Type B pancreatic cell (in vitro differentiated cells): ENCODE data around the gene MAP4. TPM values are rescaled to one million over a fixed set of nuclear protein-coding genes. Genes with fewer than 3 reads are reported as not detected.

Experiments used
- DNase-seq: peaks from one replicate; pipeline ENCODE4 v3.0.0; 2021; ENCODE audit warnings: mixed read lengths; ENCODE audit not compliant: unreplicated experiment; ENCODE audit errors: extremely low spot score
- H3K27ac Mint-ChIP-seq: 2 replicates; pipeline ENCODE4 v1.8.0; 2021; ENCODE audit warnings: mild to moderate bottlenecking, mixed read lengths
- H3K27me3 Mint-ChIP-seq: 2 replicates; pipeline ENCODE4 v1.8.0; 2021; ENCODE audit warnings: mixed read lengths
- H3K36me3 Mint-ChIP-seq: 2 replicates; pipeline ENCODE4 v1.8.0; 2021; ENCODE audit warnings: mixed read lengths
- H3K4me1 Mint-ChIP-seq: one replicate; pipeline ENCODE4 v1.8.0; 2021; ENCODE audit warnings: mixed read lengths; ENCODE audit not compliant: unreplicated experiment
- H3K4me3 Mint-ChIP-seq: 2 replicates; pipeline ENCODE4 v1.8.0; 2021; ENCODE audit warnings: mild to moderate bottlenecking, mixed read lengths
- H3K9me3 Mint-ChIP-seq: 2 replicates; pipeline ENCODE4 v1.8.0; 2021; ENCODE audit warnings: mixed read lengths
- total RNA-seq: library from RNA; stranded (reverse); gene quantifications from 2 replicates; pipeline ENCODE4 v1.2.1, GENCODE V29; 2021; ENCODE audit warnings: low replicate concordance
- TF ChIP-seq, protein P1 (sequence below): fragments of 200-600 bp; sonication (generic); conservative IDR thresholded peaks from 2 replicates; pipeline ENCODE4 v1.5.0; 2021; ENCODE audit warnings: antibody characterized with exemption, mild to moderate bottlenecking

Gene MAP4
- total RNA-seq, 1 donor from 2014 or later, result 120 TPM

DNA sequence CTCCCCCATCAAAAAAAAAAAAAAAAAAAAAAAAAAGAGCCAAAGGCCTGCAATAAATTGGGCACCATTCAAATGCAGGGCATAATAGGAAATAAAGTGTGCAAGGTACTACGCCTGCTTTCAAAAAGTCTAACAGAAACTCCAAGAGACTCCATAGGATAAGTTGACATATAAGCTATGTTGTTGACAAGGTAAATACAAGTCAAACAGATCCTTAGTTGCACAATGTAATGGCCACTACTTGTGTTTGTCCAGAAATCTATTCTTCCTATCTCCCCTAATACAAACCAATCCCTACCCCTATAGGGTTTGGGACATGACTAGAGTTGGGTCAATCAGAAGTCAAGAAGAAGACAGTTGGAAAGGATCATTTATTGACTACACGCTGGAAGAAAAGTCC lies 16.0 kb downstream of the MAP4 start:
- no peak for DNase-seq
- H3K27ac Mint-ChIP-seq, result no peak overlapping the region

DNA sequence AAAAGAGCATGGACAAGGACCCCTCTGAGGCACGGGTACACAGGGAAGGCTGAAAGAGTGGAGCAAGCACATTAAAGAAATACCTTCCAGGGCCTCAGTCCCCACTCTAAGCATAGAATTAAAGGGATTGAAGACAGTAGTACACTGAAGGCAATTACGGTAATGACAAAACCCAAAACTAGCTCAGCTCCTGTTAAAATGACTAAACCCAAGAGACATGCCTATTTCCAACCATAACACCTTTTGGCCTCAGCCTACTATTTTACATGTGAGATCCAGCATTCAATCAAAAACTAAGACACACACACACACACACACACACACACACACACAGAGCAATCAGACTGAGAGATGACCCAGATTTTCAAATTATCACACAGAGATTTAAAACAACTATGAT lies 19.8 kb downstream of the MAP4 start:
- Mint-ChIP-seq H3K36me3 (peaks cover 13% of the 10 kb centered on the region), H3K4me3 (no peak overlapping the region), H3K27ac (no peak overlapping the region), H3K4me1 (peaks cover 10% of the 10 kb centered on the region), H3K9me3 (no peaks in the 10 kb centered on the region), H3K27me3 (no peaks in the 10 kb centered on the region)
- no peak for DNase-seq
- TF ChIP-seq, protein P1, sequence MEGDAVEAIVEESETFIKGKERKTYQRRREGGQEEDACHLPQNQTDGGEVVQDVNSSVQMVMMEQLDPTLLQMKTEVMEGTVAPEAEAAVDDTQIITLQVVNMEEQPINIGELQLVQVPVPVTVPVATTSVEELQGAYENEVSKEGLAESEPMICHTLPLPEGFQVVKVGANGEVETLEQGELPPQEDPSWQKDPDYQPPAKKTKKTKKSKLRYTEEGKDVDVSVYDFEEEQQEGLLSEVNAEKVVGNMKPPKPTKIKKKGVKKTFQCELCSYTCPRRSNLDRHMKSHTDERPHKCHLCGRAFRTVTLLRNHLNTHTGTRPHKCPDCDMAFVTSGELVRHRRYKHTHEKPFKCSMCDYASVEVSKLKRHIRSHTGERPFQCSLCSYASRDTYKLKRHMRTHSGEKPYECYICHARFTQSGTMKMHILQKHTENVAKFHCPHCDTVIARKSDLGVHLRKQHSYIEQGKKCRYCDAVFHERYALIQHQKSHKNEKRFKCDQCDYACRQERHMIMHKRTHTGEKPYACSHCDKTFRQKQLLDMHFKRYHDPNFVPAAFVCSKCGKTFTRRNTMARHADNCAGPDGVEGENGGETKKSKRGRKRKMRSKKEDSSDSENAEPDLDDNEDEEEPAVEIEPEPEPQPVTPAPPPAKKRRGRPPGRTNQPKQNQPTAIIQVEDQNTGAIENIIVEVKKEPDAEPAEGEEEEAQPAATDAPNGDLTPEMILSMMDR, result no peak

More for the DNA sequence above, 16.0 kb downstream of the MAP4 start:
- no peaks in the 10 kb centered on the region for H3K27me3 Mint-ChIP-seq
- no peak overlapping the region for H3K4me3 Mint-ChIP-seq
- no peaks in the 10 kb centered on the region for H3K9me3 Mint-ChIP-seq
- TF ChIP-seq, protein P1, result no peak
- peaks cover 13% of the 10 kb centered on the region for H3K36me3 Mint-ChIP-seq
- peaks cover 10% of the 10 kb centered on the region for H3K4me1 Mint-ChIP-seq

DNA sequence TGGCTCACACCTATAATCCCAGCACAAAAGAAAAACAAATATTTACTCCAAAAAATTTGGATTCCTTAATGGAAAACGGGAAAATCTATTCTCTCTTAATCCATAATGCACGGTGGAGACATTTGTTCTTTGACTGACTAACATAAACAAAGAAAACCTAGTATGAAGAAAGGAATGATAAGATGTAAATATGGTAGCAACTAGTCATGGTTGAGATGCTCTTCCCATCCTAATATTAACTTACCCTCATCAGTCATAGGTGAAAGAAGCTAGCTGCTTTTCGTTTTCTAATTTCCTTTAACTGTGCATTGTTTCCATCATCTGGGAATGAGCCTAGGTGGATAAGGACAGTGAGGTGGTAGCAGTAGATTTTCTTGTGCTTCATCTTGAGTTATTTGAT lies 22.0 kb downstream of the MAP4 start:
- TF ChIP-seq, protein P1, result no peak
- Mint-ChIP-seq H3K4me3 (no peak overlapping the region), H3K27ac (no peak overlapping the region), H3K9me3 (no peaks in the 10 kb centered on the region), H3K36me3 (peaks cover 13% of the 10 kb centered on the region), H3K27me3 (no peaks in the 10 kb centered on the region), H3K4me1 (peaks cover 13% of the 10 kb centered on the region)
- DNase-seq, result no peak

DNA sequence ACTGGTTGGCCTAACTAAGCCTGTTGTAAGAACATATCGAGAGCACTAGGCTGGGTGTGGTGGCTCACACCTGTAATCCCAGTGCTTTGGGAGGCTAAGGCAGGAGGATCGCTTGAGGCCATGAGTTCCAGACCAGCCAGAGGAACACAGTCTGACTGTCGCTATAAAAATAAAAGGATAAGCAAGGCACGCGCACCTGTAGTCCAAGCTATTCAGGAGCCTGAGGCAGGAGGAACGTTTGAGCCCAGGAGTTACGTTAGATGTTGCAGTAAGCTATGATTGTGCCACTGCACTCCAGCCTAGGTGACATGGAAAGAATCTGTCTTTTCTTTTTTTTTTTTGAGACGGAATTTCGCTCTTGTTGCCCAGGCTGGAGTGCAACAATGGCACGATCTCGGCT lies 24.9 kb downstream of the MAP4 start:
- Mint-ChIP-seq H3K27me3 (no peaks in the 10 kb centered on the region), H3K27ac (no peak overlapping the region), H3K9me3 (no peaks in the 10 kb centered on the region), H3K36me3 (peaks cover 5% of the 10 kb centered on the region), H3K4me3 (no peak overlapping the region), H3K4me1 (peaks cover 6% of the 10 kb centered on the region)
- DNase-seq, result no peak
- TF ChIP-seq, protein P1, result no peak

DNA sequence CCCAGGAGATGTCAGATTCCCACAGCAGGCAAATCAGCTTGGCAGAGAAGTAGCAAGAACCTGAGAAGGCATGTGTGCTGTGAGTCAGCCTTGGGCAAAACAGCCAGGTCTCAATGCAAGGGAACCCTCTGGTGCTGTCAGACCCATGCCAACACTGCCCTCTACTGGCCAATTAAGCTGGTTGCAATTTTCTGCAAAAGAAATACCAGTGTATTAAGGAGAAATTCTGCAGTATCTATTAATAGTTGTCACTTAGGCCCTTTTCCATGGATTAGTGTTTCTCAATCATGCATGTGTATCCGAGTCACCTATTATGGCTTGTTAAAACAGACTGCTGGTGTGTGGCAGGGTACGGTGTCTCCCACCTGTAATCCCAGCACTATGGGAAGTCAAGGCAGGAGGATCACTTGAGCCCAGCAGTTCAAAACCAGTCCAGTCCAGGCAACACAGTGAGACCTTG lies 26.2 kb downstream of the MAP4 start:
- H3K36me3 Mint-ChIP-seq, result peaks cover 7% of the 10 kb centered on the region
- DNase-seq, result peak; percentile 74
- no peak overlapping the region for H3K4me3 Mint-ChIP-seq
- TF ChIP-seq, protein P1, result peak; percentile 97
- H3K4me1 Mint-ChIP-seq, result peaks cover 6% of the 10 kb centered on the region
- peak overlapping the region; percentile 20 for H3K27ac Mint-ChIP-seq
- H3K9me3 Mint-ChIP-seq, result no peaks in the 10 kb centered on the region
- no peaks in the 10 kb centered on the region for H3K27me3 Mint-ChIP-seq

DNA sequence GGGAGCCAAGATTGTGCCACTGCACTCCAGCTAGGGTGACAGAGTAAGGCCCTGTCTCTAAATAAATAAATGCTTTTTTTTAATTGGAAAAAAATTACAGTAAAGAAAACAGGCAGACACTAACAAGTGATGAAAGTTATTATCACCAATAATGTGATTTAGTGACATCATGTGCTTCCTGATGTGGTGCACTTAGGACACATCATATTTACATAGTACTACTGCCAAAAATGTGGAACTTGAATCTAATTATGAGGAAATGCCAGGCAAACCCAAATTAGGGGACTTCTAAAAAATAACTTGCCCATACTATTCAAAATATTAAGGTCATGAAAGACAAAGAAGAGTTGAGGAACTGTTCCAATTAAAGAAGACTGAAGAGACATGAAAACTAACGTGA lies 30.8 kb downstream of the MAP4 start:
- Mint-ChIP-seq H3K36me3 (peaks cover 7% of the 10 kb centered on the region), H3K27me3 (no peaks in the 10 kb centered on the region), H3K9me3 (no peaks in the 10 kb centered on the region), H3K4me1 (peaks cover 6% of the 10 kb centered on the region), H3K27ac (no peak overlapping the region), H3K4me3 (no peak overlapping the region)
- TF ChIP-seq, protein P1, result no peak
- no peak for DNase-seq
